Measurements from ENCODE around the gene PSME2. TPM values are rescaled to one million over a fixed set of nuclear protein-coding genes. Genes with fewer than 3 reads are reported as not detected.

Gene PSME2, protein sequence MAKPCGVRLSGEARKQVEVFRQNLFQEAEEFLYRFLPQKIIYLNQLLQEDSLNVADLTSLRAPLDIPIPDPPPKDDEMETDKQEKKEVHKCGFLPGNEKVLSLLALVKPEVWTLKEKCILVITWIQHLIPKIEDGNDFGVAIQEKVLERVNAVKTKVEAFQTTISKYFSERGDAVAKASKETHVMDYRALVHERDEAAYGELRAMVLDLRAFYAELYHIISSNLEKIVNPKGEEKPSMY
- total RNA-seq: 64.3 and 68.9 TPM in 2 replicates

DNA sequence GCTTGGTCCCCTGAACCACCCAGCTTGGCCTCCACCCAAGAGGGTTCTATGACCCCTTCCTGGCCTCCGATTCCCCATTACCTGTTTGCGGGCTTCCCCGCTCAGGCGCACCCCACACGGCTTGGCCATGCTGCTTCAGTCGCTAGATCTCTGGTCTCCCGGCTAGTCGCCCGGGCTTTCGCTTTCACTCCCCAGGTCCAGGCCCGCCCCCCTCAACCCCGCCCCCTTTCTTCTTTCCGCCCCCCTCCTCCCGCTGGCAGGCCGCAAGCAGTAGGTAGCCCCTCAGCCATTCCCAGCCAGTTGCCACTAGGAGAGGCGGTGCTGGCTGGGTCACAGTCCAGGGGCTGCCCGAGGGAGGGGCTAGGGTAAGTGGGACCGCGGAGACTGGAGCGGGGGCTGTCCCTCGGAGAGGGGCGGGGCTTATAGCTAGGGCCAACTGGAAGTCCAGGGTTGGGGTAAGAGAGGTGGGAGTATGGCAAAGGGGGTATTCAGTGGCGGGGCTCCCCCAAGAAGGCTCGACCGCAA is at the start of gene PSME2:
Gene PSME2 (minus strand): TSS at position 158 of the 525 bp plus-strand sequence. CDS start 29 bp downstream, at position 129.

GRCh38 chr14:24195186-24196070 is 49.0 kb upstream of the PSME2 start, which contains the start of gene TM9SF1:
TSS of gene TM9SF1 (minus strand) at chr14:24195441. CDS start at chr14:24195019, 422 bp downstream.

DNA sequence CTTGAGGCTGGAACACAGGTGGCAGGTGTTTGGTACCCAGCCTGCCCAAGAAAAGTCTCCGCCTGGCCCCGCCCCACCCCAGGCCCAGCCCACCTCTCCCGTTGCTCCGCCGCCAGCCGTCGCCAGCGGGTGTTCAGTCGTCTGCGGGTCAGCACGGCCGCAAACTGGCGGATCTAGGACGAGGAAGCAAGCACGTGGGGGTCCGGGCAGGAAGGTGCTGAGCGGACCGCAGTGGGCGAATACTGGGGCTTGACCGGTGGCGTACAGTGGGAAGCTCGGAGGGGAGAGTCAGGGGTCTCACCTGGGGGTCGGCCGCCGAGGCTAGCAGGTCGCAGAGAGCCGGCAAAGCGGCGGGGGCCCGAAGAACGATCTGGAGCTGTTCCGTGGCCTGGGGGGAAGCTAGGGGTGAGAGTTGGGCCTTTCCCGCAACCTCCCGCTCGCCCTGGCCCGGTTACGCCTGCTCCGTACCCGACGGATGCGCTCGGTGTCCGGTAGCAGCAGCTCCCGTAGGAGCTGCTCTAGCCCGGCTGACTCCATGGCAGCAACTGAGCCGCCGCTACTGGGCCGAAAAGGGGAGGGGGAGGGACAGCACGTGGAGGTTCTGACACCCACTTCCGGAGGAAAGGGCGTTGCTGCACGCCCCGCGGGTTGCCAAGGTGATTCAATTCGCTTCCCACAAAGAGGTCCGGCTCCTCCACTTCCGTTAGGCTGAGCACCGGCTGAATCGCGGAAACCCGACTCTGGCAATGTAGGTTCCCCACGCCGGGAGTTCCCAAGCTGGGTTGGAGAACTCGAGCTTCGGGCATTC is 42.0 kb upstream of the PSME2 start, which contains the start of gene IPO4:
Gene IPO4 (minus strand): TSS at position 566 of the 808 bp plus-strand sequence. CDS start 29 bp downstream, at position 537.

GRCh38 chr14:24171422-24172260 is 25.2 kb upstream of the PSME2 start, which contains the start of gene REC8:
TSS of gene REC8 (plus strand) at chr14:24172080. CDS start at chr14:24172553, 473 bp downstream.

DNA sequence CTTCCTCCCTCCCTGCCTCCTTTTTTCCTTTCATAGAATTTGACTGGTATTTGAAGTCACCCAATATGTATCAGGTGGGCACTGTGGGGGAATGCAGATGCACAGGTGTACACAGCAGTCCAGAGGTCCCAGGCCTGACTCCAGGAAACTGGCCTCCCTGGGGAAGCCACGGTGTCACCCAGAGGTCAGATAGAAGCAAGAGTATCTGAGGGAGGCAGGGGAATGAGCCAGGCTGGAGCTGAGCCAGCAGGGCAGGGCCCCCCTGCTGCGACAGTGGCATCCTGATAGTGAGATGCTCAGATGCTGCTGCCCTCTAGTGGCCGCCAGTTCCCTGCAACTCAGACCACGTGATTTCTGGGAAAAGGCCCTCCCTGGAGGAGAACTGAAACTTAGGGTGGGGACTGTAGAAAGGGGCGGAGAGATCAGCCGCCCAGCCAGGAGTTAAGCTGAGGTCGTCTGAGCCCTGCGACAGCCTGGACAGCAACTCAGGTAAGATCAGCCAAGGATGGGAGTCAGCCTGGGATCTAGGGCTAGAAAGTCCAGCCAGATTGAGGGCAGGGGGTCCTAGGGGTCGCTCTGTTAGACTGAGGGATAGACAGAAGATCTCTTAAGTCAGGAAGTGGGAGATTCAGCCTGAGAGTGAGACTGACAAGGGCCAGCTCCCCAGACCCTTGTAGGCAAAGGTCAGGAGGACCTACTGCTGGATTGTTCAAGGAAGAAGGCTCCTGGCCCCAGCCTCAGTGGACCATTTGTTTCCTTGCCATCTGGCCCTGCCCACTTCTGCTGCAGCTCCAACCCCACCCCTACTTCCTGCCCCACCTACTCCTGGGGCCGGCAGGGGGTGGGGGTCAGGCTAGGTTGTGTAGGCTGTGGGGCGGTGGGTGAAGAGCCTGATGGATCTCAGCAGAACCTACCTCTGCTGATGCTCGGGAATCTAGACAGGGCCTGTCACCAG is 14.7 kb upstream of the PSME2 start, which contains the start of gene IRF9:
Gene IRF9 (plus strand): TSS at position 416 of the 955 bp plus-strand sequence. CDS start 880 bp downstream, outside the sequence.

DNA sequence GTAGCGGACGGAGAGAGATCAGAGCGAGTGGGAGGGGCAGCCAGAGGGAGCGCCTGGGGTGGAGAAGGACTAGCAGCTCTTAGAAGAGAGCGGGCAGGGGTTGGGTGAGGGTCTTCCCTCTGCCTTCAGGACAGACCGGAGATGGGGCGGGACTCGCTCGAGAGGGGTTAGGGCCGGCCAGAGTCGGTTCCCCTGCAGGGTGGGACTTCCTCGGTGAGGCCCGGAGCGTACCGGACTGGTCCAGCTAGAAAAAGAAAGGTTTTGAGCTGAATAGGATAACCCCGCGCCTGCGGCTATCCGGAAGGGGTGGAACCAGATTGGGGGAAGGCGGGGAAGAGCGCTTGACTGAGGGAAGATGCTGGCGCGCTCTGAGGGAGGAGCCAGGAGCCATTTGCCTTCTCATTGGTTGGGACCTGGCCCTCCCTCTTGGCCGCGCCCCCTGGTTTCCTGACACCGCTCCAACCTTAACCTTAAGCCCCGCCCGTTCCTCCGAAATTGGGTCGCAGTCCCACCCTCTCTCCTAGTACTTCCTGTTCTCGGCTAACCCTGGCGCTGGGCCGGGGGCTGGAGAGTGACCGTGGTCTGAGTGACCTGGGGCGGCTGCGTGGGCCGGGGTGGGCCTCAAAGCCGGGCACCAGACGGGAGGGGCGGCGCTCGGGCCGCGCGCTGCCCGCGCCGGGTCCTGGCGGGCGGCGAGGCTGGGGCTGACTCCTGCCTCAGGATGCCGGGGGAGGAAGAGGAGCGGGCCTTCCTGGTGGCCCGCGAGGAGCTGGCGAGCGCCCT is 759 bp upstream of the PSME2 start, which contains the start of gene RNF31:
Gene RNF31 (plus strand): TSS at position 521 of the 783 bp plus-strand sequence. CDS start 201 bp downstream, at position 722.

DNA sequence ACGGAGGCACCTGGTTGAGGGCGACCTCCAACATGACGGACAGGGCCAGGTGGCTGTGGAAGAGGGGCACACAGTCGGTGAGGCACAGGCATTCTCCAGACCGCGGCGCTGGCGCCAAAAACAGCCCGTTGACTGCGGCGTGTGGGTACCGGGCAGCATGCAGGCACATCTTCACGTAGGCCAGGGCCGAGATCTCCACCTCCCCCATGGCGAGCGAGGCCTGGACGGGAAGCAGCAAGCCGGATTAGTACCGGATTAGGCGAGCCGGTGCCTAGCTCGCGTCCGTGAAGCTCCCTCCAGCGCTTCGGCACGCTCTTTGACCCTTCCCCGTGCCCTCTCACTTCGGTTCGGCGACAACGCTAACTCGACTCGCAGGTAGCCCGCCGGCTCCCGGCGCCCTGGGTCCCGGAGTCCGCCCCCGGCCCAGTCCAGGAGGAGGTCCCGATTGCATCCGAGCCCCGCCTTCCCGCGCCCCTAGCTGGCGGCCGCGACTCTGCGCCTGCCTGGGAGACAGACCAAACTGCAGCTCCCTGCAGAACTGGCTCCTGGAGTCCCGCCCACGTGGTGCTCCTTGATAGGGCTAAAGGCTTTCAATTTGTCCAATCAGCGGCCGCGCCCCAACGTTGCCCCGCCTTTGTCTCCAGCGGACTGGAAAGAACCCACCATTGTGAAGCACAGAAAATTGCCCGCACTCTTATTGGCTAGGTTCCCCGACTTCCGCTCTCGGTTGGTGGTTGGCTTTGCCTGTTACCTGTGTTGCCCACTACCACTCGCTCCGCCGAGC is 5.1 kb downstream of the PSME2 start, which contains the start of gene EMC9:
Gene EMC9 (minus strand): TSS at position 495 of the 784 bp plus-strand sequence. CDS start 287 bp downstream, at position 208.

DNA sequence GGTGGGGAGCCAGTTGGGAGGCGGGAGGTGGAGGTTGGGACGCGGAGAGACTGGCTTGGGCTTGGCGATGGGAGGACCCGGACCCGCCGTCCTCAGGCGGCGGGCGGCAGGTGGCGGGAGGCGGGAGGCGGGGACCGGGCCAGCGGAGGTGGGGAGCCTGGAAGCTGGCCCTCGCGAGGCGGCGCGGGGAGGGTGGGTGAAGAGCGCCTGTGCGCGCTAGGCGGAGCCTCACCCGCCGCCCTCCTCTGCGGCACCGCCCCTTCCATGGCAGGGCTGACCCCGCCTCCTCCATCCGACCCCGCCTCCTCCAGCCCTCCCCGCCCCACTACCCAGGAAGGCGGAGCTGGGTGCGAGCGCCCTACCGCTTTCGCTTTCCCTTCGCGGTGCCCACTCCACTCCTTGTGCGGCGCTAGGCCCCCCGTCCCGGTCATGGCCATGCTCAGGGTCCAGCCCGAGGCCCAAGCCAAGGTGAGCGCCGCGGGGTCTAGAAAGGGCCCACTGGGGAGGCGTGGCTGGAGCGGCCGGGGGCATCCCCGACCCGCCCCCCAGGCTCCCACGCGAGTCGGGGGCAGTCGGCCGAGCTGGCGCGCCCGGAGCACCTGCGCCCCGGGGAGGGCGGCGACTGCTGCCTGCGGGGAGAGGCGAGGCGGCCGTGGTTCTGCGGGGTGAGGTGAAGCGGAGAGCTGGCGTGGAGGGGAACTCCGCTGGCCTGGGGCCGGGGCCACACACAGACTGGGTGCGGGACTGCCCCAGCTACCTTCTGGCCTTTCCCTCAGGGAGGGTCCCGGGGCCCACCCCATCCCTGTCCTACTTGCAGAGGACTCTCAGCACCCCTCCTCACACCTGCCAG is 10.4 kb downstream of the PSME2 start, which contains the start of gene PSME1:
Gene PSME1 (plus strand): TSS at position 361 of the 850 bp plus-strand sequence. CDS start 69 bp downstream, at position 430.

GRCh38 chr14:24130380-24130716 is 16.1 kb downstream of the PSME2 start, which contains the start of gene FITM1:
TSS of gene FITM1 (plus strand) at chr14:24130659. CDS start at chr14:24131564, 905 bp downstream.

GRCh38 chr14:24114532-24115421 is 31.6 kb downstream of the PSME2 start, which contains the start of the genes DCAF11 and NRL:
TSS of gene DCAF11 (plus strand) at chr14:24114777. CDS start at chr14:24115595, 818 bp downstream.
TSS of gene NRL (minus strand) at chr14:24114949. CDS start at chr14:24082848, 32,101 bp downstream.

GRCh38 chr14:24093901-24094840 is 52.2 kb downstream of the PSME2 start, which contains the start of gene PCK2:
TSS of gene PCK2 (plus strand) at chr14:24094311. CDS start at chr14:24094406, 95 bp downstream.

